Muscle of leg (tissue), 11 donors: Measurements from ENCODE around the gene BABAM2. TPM values are rescaled to one million over a fixed set of nuclear protein-coding genes. Genes with fewer than 3 reads are reported as not detected.

Experiments used
- DNase-seq: peaks from one replicate; pipeline ENCODE4 v3.0.0; 2013
- H3K27ac ChIP-seq: one replicate; pipeline ENCODE4 v1.5.1; 2013; ENCODE audit warnings: mild to moderate bottlenecking, low read length, control low read depth
- H3K27me3 ChIP-seq: one replicate; pipeline ENCODE4 v1.6.1; 2013; ENCODE audit warnings: low read length; ENCODE audit not compliant: control insufficient read depth, insufficient read depth
- H3K36me3 ChIP-seq: one replicate; pipeline ENCODE4 v1.6.1; 2013; ENCODE audit warnings: low read length; ENCODE audit not compliant: control insufficient read depth, insufficient read depth
- H3K4me1 ChIP-seq: one replicate; pipeline ENCODE4 v1.6.1; 2013; ENCODE audit warnings: low read length; ENCODE audit not compliant: control insufficient read depth, insufficient read depth
- H3K4me3 ChIP-seq: one replicate; pipeline ENCODE4 v1.5.1; 2013; ENCODE audit warnings: low read length, control low read depth
- H3K9me3 ChIP-seq: replicated peaks from 2 replicates; pipeline ENCODE4 v1.6.1; 2013; ENCODE audit warnings: low read depth, low read length; ENCODE audit not compliant: control insufficient read depth
- WGBS: methylation state at CpG from one replicate; pipeline ENCODE4 v1.1.5; 2013; ENCODE audit warnings: missing lambda C conversion rate; ENCODE audit not compliant: insufficient coverage; 5-methylcytosine and 5-hydroxymethylcytosine counted together
- polyA plus RNA-seq, 8 donors: library from polyadenylated mRNA; unstranded; fragments of 120-200 nt; gene quantifications; one replicate each; pipeline versions ENCODE4 v1.2.1 to v1.2.3, GENCODE V29; 2013; ENCODE audit warnings: inconsistent platforms in 1 of 8, low replicate concordance in 1 of 8; ENCODE audit not compliant: insufficient read length in 8 of 8, insufficient read depth in 1 of 8
- total RNA-seq: library from RNA; stranded (reverse); fragments of 120-200 nt; gene quantifications from one replicate; pipeline ENCODE4 v1.2.4, GENCODE V29; 2013

Gene BABAM2
- total and polyA plus RNA-seq, 9 donors, result 16.1 to 23.6 (median 21.4) TPM

DNA sequence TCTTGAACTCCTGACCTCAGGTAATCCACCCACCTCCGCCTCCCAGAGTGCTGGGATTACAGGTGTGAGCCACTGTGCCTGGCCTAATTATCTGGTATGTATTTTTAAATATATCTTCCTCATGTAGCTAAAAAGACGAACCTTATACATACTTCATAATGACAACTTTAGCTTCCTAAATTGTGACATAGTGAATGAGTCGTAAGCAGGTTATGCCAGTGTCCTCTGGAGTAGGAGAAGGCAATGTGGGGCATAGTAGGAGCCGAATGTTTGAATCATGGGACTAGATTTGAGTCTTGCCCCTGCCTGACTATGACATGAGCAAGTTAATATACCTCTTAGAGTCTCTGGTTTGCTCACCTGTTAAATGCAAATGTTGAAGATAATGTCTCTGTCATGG, 406.4 kb downstream of the BABAM2 start:
- Histone ChIP-seq H3K27ac (no peak overlapping the region), H3K4me1 (peaks cover 6% of the 10 kb centered on the region), H3K27me3 (no peaks in the 10 kb centered on the region), H3K4me3 (no peak overlapping the region), H3K9me3 (no peaks in the 10 kb centered on the region), H3K36me3 (peaks cover 5% of the 10 kb centered on the region)
- no peak for DNase-seq
- 100% methylated on average over 1 of the region's 4 CpGs for WGBS

- WGBS, result no CpG with 5 or more reads among the region's 2 CpGs
- DNase-seq, result no peak
- Histone ChIP-seq H3K4me3 (no peak overlapping the region), H3K9me3 (no peaks in the 10 kb centered on the region), H3K27ac (no peak overlapping the region), H3K4me1 (peaks cover 5% of the 10 kb centered on the region), H3K27me3 (no peaks in the 10 kb centered on the region), H3K36me3 (peaks cover 5% of the 10 kb centered on the region)
Measured at GRCh38 chr2:28297531-28297930, 407.0 kb downstream of the BABAM2 start.

- Histone ChIP-seq H3K36me3 (peaks cover 5% of the 10 kb centered on the region), H3K27ac (no peak overlapping the region), H3K4me3 (no peak overlapping the region), H3K9me3 (no peaks in the 10 kb centered on the region), H3K27me3 (no peaks in the 10 kb centered on the region), H3K4me1 (peaks cover 4% of the 10 kb centered on the region)
- 60% methylated on average over 1 of the region's 3 CpGs for WGBS
- DNase-seq, result no peak
Measured at GRCh38 chr2:28298406-28298805, 407.9 kb downstream of the BABAM2 start.

DNA sequence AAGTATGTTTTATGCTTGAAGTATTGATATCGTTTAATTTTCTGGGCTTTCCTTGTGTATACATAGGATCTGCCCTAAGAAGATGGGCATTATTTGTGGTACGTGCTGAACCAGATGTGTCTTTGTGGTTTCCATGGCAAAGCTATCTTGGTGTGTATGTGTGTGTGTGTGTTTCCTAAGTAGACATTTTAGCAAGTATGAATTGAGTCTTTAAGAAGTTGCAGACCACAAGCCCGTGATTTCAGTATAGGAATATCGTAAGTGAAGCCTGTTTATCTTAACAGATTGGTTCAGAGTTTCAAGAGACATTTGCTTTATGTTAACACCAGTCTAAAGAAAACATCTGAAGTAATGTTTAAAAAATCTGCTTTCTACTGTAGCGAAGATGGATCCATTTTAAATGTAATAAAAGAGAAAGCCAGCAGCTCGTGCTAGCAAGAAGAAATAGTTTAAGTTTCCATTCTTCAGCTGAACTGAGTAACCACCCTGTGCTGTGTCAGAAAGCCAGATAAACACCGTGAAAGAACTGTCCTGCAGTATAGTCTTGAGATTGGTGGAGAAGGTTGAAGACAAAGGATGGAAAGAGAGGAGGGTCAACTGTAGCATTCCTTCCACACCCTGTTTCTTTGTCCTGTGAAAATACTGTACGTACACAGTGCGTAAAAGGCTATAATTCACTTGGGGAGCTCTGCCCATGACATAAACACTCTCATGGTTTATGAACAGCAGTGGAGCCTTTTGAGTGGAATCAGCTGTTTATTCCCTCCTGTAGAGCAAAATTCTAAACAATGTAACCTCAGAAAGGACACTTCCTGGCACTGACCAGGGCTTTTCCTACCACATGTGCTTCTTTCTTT, 410.2 kb downstream of the BABAM2 start:
- Histone ChIP-seq H3K36me3 (peaks cover 5% of the 10 kb centered on the region), H3K4me1 (peaks cover 4% of the 10 kb centered on the region), H3K9me3 (peaks cover 10% of the 10 kb centered on the region), H3K4me3 (no peak overlapping the region), H3K27me3 (no peaks in the 10 kb centered on the region), H3K27ac (peak overlapping the region; percentile 23)
- WGBS, result 70% methylated on average over 5 of the region's 9 CpGs
- DNase-seq, result peak; percentile 35

GRCh38 chr2:28305202-28305601, 414.7 kb downstream of the BABAM2 start:
- H3K27ac ChIP-seq, result no peak overlapping the region
- H3K4me1 ChIP-seq, result peaks cover 4% of the 10 kb centered on the region
- H3K9me3 ChIP-seq, result peaks cover 10% of the 10 kb centered on the region
- no peaks in the 10 kb centered on the region for H3K27me3 ChIP-seq
- no CpG with 5 or more reads among the region's 1 CpG for WGBS
- no peak for DNase-seq
- no peak overlapping the region for H3K4me3 ChIP-seq
- H3K36me3 ChIP-seq, result peaks cover 18% of the 10 kb centered on the region

- H3K27ac ChIP-seq, result no peak overlapping the region
- 29% methylated on average over 1 of the region's 2 CpGs for WGBS
- H3K9me3 ChIP-seq, result peaks cover 2% of the 10 kb centered on the region
Measured at GRCh38 chr2:28310107-28310506, 419.6 kb downstream of the BABAM2 start.

GRCh38 chr2:28311660-28312249, 421.2 kb downstream of the BABAM2 start:
- Histone ChIP-seq H3K27ac (peak overlapping the region; percentile 13), H3K9me3 (no peaks in the 10 kb centered on the region), H3K27me3 (no peaks in the 10 kb centered on the region), H3K4me1 (peaks cover 6% of the 10 kb centered on the region), H3K4me3 (no peak overlapping the region), H3K36me3 (peaks cover 16% of the 10 kb centered on the region)
- 77% methylated on average over 3 of the region's 7 CpGs for WGBS
- no peak for DNase-seq

More at GRCh38 chr2:28310107-28310506, 419.6 kb downstream of the BABAM2 start:
- no peak for DNase-seq
- Histone ChIP-seq H3K4me3 (no peak overlapping the region), H3K36me3 (peaks cover 16% of the 10 kb centered on the region), H3K27me3 (no peaks in the 10 kb centered on the region), H3K4me1 (peaks cover 6% of the 10 kb centered on the region)

GRCh38 chr2:28312307-28313219, 422.0 kb downstream of the BABAM2 start:
- 84% methylated on average over 4 of the region's 6 CpGs for WGBS
- peaks cover 6% of the 10 kb centered on the region for H3K4me1 ChIP-seq
- H3K9me3 ChIP-seq, result no peaks in the 10 kb centered on the region
- H3K4me3 ChIP-seq, result no peak overlapping the region
- H3K36me3 ChIP-seq, result peaks cover 16% of the 10 kb centered on the region
- no peak overlapping the region for H3K27ac ChIP-seq
- H3K27me3 ChIP-seq, result no peaks in the 10 kb centered on the region
- DNase-seq, result no peak

DNA sequence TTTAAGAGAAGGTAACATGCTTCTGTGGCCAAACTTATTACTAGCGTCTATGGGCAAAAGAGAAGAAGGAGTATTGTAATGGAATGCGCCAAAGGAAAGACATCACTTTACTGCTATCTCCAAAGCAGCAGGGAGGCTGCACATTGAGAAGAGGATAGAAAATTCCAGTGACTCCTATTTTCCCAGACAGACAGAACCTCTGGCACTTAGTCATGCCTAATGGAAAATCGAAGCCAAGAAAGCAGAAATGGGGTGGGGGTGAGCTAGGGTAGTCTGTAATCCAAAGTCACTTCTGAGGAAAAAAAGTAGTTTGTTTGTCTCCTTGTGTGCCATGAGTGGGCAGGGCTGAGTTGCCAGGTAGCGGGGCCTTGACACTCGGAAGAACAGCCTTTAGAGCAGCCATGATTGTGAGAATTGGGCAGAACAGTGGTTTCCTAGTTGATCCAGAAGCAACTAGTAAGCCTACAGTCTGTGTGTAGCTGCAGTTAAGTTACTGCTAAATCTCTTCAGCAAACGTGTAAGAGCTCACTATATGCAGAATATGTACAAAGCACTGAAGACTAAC, 422.8 kb downstream of the BABAM2 start:
- Histone ChIP-seq H3K4me3 (no peak overlapping the region), H3K27ac (no peak overlapping the region), H3K4me1 (peaks cover 6% of the 10 kb centered on the region), H3K27me3 (no peaks in the 10 kb centered on the region), H3K9me3 (no peaks in the 10 kb centered on the region), H3K36me3 (peaks cover 10% of the 10 kb centered on the region)
- 96% methylated on average over 3 of the region's 6 CpGs for WGBS
- no peak for DNase-seq
